ENCODE data around the gene POC1A. TPM values are rescaled to one million over a fixed set of nuclear protein-coding genes. Genes with fewer than 3 reads are reported as not detected.

The POC1A gene
- total and polyA plus RNA-seq, 2 experiments from 2014 or later, result 19.1 to 26.7 TPM

DNA sequence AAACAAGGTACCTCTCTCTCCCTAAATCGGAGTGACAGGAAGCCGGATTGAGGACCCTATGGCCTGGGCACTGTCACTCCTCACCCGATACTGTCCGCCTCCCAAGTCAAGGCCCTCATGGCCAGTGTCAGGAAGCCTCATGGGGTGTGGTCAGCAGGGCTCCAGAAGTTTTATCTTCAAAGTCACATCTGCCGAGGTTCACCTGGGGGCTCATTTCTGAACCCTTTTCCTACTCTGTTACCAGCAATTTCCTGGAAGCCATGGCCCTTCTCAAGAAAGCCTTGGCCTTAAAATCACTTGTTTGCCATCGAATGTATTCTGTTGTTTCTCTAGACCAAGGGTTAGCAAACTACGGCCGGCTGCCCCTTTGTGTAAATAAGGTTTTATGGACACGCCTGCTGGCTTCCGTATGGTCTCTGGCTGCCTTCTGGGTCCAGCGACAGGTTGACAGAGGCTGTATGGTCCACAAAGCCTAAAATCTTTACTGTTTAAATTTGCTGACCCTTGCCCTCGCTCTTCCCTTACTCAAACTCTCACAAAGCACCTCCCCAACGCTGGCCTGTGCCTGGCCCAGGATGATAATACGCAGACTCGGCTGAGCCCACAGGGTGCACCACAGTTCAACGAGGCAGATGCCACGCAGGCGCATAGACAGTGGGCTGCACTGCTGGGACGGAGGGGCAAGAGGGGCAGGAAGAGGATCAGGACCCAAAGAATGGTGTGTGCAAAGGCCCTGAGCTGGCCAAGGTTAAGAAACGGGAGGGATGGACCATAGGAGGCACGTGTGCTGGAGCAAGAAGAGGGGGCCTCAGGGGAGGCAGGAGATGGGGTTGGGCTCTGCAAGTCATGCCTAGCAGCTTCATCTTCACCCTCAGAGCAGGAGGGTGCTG lies 73.1 kb downstream of the POC1A start:
- Histone ChIP-seq H3K27ac (ENCODE audit: low read depth) (no peak overlapping the region), H3F3A (replicated peaks; ENCODE audit: low read depth) (no peaks in the 10 kb centered on the region), H3K4me3 (no peak overlapping the region), H4K20me1 (replicated peaks; ENCODE audit: insufficient read depth) (peaks cover 4% of the 10 kb centered on the region; the same call in 1 of the 2 replicates), H3K9me2 (ENCODE audit: insufficient read depth) (no peaks in the 10 kb centered on the region), H3K4me1 (ENCODE audit: insufficient read depth) (no peaks in the 10 kb centered on the region), H3K4me2 (no peak overlapping the region), H3K36me3 (ENCODE audit: insufficient read depth) (no peaks in the 10 kb centered on the region), H3K27me3 (ENCODE audit: insufficient read depth) (no peaks in the 10 kb centered on the region), H2AFZ (no peak overlapping the region), H3K79me2 (replicated peaks; ENCODE audit: insufficient read depth) (no peaks in the 10 kb centered on the region)
- Mint-ChIP-seq H3K27me3 (ENCODE audit: insufficient read depth, low read depth, poor library complexity) (peaks cover 2% of the 10 kb centered on the region), H3K9me3 (no peaks in the 10 kb centered on the region), H3K4me3 (no peak overlapping the region), H3K4me1 (peaks cover 4% of the 10 kb centered on the region; the same call in 1 of the 3 replicates), H3K27ac (no peak overlapping the region), H3K36me3 (ENCODE audit: low read depth) (no peaks in the 10 kb centered on the region; the same call in 2 of the 3 replicates)
- TF ChIP-seq JUNB (IDR thresholded peaks at IDR 0.05; ENCODE audit: unreplicated experiment) (no peak), ZNF331 (CRISPR knock-in tag; IDR thresholded peaks at IDR 0.05; ENCODE audit: low read depth) (no peak), CREB1 (CRISPR knock-in tag; IDR thresholded peaks at IDR 0.05; ENCODE audit: low read depth) (no peak), STAT1 (IDR thresholded peaks at IDR 0.05; ENCODE audit: unreplicated experiment) (no peak), CTCF (conservative IDR thresholded peaks at IDR 0.05; ENCODE audit: low read depth in 2 of 2) (no peak), EZH2 (IDR thresholded peaks at IDR 0.05; ENCODE audit: low read depth, unreplicated experiment) (no peak), POLR2AphosphoS5 (IDR thresholded peaks at IDR 0.05; ENCODE audit: low read depth) (no peak), EZH2phosphoT487 (IDR thresholded peaks at IDR 0.05; ENCODE audit: unreplicated experiment) (no peak), NANOG (IDR thresholded peaks at IDR 0.05; ENCODE audit: borderline replicate concordance) (no peak), ZNF462 (CRISPR knock-in tag; IDR thresholded peaks at IDR 0.05) (no peak), ZNF114 (CRISPR knock-in tag; IDR thresholded peaks at IDR 0.05) (no peak)
- TF ChIP-seq, protein P1, sequence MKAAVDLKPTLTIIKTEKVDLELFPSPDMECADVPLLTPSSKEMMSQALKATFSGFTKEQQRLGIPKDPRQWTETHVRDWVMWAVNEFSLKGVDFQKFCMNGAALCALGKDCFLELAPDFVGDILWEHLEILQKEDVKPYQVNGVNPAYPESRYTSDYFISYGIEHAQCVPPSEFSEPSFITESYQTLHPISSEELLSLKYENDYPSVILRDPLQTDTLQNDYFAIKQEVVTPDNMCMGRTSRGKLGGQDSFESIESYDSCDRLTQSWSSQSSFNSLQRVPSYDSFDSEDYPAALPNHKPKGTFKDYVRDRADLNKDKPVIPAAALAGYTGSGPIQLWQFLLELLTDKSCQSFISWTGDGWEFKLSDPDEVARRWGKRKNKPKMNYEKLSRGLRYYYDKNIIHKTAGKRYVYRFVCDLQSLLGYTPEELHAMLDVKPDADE (IDR thresholded peaks at IDR 0.05), result no peak
- TF ChIP-seq, protein P2, sequence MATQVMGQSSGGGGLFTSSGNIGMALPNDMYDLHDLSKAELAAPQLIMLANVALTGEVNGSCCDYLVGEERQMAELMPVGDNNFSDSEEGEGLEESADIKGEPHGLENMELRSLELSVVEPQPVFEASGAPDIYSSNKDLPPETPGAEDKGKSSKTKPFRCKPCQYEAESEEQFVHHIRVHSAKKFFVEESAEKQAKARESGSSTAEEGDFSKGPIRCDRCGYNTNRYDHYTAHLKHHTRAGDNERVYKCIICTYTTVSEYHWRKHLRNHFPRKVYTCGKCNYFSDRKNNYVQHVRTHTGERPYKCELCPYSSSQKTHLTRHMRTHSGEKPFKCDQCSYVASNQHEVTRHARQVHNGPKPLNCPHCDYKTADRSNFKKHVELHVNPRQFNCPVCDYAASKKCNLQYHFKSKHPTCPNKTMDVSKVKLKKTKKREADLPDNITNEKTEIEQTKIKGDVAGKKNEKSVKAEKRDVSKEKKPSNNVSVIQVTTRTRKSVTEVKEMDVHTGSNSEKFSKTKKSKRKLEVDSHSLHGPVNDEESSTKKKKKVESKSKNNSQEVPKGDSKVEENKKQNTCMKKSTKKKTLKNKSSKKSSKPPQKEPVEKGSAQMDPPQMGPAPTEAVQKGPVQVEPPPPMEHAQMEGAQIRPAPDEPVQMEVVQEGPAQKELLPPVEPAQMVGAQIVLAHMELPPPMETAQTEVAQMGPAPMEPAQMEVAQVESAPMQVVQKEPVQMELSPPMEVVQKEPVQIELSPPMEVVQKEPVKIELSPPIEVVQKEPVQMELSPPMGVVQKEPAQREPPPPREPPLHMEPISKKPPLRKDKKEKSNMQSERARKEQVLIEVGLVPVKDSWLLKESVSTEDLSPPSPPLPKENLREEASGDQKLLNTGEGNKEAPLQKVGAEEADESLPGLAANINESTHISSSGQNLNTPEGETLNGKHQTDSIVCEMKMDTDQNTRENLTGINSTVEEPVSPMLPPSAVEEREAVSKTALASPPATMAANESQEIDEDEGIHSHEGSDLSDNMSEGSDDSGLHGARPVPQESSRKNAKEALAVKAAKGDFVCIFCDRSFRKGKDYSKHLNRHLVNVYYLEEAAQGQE (IDR thresholded peaks at IDR 0.05; ENCODE audit: unreplicated experiment), result no peak
- ATAC-seq (no peak), DNase-seq (ENCODE audit: low spot score) (no peak)

Data from GM23338 (cell line).